DMS 273 (cell line): ENCODE data around the gene ZBTB20.

Experiments used
- DNase-seq: peaks from one replicate; lab custom pipeline; 2025; ENCODE audit not compliant: unreplicated experiment; lab: John Stamatoyannopoulos, UW

Gene ZBTB20

DNA sequence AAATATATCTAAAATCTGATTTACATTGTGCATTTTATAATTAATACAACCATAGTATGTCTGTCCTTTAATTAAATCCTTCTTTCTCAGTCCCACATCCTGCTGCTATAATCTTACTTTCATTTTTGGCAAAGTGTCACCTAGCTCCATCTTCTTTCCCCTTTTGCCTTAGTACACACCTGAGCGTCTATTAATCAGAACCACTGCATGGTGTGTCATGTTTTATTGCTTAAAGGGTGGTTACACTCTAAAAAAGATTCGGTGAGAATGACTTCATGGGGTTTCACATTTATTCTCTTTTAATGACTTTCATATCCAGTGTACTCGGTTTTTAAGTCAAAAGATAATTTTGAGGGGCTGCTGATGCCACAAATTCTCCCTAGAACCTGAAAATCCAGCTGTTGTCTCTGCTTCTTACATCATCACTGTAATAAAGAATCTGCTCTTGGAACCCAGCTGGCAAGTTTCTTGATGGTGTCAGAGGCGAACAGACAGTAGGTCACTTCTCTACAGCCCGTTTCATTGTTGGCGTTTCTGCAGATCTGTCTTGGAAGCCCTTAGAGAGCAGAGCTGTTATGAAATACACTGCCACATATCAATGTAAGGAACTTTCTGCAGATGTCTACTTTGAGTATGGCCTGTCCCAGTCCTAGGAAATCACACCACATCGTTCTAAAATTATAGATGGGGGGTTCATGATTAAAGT is 753.6 kb downstream of the ZBTB20 start:
- DNase-seq: no peak

DNA sequence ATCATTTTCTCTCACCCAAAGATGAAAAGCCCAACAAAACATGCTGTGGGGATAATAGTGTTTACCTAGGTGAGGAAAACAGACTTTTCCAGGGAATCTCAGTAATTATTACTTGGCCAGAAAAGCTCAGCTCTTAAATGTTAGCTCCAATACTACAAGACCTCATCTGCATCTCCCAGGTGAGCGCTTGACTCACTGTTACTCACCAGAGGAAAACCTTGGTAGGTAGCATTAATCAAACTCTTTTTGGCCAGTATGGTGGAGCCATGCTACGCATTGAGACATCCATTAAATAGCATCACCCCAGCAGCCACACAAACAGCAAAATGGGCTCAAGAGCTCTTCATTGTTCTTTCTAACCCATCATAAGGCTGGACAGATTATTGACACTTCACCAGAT is 754.3 kb downstream of the ZBTB20 start:
- no peak for DNase-seq

DNA sequence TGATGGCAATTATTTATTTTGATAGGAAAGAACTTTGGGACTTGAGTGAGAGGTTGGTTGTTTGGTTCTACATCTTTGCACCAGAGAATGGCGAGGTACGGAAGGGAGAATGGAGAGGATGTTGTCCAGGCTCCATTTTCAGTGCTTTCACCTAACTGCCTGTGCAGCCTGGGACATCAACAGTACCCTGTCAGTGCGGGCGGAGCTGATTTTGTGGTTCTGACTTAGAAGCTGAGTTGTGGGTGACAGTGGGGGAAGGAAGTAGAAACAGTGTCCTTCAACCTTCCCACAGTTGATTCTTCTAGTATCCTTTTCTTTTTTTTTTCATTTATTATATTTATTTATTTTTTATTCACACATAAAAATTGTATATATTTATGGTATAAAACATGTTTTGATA is 757.9 kb downstream of the ZBTB20 start:
- DNase-seq: no peak

DNA sequence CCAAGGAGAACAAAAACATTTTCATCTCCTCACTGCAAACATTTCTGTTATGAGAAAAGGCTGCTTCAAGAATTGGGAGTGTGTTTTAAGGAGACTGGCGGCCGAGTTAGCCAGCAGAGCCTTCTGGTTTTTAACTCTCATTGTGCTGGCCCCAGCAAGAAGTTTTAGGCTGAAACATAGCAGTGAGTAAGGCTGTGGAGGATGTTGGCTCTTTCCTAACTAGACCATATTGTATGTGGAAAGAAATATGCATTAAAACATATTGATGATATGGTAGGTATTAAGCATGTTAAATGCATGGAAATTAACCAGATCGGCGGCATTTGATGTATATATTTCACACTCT is 762.6 kb downstream of the ZBTB20 start:
- DNase-seq: no peak

DNA sequence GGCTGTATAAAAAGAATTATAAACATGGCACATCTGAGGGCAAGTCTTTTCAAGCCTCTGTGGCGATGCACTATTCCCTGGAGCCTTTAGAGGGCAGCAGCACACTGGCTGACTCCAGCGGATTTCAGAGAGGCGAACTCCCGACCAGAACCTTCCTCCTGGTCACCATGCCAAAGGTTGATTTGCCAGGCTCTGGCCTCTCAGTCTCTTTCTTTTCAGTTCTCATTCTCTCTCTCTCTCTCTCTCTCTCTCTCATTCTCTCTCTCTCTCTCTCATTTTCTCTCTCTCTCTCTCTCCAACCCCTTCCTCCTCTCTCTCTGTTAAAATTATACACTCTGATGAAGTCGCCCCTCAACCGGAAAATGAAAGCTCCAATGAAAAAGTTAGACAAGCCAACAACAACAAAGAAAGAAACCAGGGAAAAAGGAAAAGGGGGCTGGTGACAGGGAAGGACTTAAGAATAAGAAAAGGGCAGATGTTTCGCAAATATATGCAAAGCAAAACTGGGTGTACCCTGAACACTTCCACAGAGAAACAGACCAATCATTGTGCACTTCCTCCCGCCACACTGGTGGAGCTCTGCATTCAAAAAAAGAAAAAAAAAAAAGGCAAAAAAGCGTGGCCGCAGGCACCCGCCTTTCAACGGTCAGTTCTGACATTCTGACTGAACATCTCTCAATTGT is 763.1 kb downstream of the ZBTB20 start:
- DNase-seq: peak; percentile 92

DNA sequence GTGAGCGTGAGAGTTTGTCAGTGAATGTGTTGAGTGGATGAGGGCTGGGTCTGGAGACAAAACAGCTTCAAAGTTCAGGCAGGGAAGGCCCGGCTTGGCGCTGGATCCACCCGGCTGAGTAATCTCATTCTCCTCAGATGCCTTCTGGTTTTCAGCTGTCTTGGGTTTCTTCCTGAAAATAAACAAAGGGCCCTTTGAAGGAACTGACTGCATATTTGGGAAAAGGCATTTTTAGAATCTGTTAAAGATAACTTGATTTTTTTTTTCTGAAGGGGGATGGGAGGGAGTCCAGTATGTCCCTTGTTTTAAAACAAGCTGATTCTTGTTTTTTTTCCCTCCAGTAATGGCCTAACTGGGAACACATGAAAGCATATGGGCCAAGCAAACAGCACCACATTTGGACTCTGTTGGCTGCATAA is 766.8 kb downstream of the ZBTB20 start:
- DNase-seq: no peak

DNA sequence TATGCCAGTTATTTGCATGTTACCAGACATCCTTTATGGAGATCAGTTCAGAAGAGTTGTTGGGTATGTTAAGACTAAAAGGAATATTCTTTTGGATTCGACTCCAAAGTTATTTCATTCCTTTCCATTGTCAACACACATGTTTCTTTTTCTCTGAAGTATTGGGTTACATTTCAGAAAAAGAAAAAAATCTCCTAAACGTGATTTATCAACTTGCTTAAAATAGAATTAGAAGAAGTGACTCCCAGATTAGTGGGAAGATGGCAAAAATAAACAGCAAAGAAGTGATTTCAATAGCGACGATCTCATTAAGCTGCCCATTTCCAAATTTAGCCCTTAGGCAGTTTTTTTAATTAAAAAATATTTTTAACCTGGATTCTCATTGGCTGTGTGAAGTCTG is 767.8 kb downstream of the ZBTB20 start:
- no peak for DNase-seq

DNA sequence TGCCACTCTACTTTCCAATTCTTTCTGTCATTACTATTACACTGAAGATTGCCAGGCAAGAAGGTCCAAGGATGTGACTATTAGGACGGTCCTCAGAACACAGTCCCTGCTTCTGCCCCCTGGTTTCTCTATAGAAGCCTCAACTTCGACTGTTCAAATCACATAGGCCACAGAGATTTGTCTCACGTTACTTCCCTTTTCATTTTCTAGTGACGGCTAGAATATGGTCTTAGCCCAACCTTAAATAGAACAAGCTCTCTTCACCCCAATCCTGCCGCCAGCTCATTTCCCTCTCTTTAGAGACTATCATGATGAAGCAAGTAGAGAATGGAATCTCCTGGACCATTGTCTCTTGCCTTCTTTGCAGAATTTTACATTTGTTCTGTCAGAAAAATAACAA is 768.3 kb downstream of the ZBTB20 start:
- DNase-seq: no peak

DNA sequence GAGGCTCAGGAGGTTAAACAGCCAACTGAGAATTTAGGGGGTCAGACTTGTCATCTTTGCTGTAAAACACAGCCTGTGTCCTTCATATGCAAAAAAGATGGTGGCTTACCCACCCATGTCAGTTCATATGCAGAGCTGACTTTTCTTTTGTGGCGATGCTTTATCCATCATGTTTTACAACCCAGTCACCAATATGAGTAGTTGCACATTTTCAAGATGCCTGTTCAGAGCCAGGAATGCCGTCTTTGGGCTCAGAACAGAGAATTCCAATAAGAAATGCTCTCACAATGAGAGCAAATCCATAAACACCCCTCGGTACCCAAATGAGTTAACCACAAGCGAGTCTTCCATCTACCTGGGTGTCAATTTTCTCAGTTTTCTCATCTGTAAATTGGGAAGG is 769.7 kb downstream of the ZBTB20 start:
- DNase-seq: no peak

DNA sequence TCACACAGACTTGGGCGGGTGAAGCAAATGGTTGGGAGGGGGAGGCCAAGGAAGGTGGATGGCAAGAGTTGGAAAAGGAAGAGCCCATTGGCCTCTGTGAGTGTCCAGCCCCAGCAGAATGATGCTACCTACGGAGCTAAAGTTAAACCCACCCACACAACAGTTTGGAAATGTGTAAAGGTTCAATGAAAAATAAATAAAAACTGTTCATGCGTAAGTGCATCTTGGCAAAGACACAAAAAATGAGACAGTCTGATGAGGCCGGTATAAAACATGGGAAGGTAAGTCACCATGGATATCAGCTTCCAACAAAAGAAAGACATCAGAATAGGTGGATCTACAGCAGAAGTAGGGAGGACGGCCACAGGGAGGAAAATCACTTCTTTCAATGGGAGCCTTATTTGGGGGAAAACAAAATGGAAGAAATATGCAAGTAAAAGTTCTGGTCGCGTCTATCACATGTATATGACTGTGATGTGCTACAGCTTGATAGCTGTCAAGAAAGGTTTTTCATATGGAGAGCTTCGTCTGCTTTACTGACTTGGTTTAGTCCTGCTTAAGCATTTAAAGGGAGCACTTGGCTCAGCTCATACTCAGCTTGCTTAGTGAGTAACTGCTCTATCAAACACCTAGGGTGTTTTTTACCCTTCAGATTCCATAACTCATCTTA is 770.4 kb downstream of the ZBTB20 start:
- DNase-seq: no peak

DNA sequence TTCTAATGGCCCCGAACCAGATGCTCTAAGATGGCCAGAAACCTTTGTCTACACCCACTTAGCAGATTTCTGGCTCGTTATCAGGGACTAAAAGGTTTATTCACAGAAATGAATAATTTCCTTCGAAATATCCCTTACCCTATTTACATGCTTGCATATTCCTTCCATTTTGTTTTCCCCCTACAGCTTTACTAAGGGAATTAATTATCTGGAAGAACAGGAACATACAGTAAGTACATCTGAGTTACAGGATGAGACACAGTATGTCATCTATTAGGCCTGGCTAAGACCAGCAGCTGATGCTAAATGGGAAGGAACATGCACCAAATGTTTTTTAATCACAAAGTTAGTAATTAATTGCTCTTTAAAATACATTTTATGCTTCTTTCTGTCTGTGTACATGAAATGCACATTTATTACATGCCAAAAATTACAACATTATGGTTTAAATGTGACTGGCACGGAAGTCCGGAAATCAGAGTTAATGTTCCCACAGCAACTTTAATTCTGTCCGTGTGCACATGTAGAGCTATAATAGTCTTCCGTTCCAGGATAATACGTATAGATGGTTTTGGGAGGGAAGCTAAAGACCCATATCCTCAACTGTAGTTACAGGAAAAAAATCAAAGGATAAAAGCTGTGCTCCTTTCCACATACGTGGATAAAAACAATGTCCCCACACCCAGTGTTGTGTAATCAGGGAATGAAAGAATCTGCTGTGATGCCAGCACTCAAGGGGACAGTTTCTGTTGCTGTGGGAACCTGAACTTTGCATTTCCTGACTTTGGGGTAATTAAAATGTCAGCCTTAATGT is 771.3 kb downstream of the ZBTB20 start:
- DNase-seq: no peak

DNA sequence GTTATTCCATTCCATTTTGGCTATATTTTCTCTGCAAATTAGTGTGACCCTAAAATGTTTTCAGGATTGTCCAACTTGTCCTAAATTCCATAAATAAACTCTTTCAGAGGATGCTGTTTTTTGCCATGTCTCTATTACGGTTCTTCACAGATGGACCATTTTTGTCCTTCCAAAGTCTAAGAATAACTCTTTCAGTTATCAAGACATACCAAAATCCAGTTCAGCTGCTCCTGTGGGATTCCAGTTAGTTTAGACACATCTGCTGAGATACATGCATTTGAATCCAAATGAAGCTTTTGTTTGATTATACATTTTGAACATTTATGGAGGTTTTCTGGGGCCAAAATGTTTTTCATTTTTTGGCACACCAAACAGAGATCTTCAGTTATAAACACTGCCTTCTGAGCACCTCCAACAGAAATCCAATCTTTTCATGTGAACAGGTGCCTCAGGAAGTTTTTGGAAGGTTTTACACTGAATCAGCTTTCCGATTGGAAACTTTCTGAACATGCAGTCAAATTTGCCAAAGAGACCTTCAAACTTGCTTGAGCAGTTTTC is 772.6 kb downstream of the ZBTB20 start:
- DNase-seq: no peak

DNA sequence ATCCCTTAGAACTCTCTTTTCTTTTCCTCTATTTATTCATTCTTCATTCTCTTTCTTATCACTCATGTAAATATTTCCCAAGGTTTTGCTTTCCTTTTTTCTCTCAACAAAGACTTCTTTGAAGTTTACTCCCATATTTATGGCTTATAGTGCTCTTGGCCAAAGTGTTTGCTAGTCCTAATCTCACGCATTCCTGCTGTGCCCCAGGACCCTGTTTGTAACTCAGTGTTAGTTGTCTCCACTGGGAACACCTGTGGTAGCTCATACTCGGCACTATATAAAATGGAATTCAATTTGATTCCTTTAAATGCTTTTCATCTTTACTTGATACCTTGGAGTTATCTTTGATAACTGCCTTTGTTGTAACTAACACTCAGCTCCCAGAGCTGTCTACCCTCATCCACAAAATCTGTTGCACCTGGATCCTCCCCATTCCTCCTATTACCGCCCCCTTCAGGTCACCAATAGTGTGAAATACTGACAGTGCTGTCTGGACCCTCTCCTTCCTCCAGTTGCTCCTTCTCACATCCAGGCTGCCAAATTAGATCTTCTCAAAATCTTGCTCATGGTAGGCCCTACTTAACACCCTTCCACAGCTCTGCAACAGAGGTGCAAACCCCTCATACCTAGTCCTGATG is 776.4 kb downstream of the ZBTB20 start:
- DNase-seq: peak; percentile 16

DNA sequence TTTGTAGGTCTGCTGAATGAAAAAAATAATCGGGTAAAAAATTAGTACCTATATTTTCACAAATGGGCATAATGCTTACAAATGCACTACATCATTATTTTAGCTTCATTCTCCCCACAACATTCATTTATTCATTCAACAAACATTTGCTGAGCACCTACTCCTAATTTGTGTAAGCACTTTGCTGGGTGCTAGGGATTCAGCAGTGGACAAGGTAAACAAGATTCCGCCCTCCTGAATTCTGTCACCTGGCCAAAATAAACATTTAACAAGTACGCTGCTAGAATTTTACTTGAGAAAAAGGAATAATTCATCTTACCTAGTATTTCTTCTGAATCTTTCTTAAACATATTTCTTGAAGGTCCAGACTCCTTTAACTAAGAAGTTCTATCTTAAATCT is 781.2 kb downstream of the ZBTB20 start:
- no peak for DNase-seq

DNA sequence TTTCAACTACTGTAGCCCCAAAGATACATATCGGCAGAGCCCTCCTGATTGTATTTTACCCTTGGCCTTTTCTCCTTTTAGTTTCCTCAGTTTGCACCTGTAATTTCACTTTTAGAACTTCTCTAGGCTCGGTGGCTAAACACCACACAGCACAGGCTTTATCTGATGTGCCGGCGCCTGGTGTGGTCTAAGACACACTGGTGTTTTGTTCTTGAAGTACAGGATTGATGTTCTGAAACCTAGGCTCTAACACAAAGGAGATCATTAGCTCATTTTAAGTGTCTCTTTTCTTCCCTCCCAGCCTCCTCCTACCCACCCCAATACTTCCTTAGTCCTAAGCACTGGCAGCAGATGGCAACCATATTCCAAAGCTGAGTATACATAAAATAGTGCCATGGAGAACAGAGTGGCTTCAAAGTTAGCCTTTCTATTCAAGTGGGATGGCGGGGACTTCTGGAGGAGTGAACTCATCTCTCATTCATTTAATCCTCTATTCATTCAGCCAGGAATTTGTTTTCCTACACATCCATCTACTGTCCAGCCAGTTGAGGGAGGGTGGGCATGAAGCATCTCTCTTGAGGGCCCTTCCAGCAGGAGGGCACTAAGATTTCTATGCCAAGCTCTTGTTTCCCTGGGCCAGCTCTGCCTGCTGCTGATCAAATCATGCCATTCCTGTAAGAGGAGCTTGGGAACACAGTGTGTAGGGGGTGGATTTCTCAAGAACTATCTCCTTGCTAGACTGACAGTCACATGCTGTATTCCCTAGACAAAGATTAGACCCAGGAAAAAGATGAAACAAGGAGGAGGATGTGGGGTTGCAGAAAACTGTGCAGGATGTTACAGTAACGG is 782.1 kb downstream of the ZBTB20 start:
- DNase-seq: no peak

DNA sequence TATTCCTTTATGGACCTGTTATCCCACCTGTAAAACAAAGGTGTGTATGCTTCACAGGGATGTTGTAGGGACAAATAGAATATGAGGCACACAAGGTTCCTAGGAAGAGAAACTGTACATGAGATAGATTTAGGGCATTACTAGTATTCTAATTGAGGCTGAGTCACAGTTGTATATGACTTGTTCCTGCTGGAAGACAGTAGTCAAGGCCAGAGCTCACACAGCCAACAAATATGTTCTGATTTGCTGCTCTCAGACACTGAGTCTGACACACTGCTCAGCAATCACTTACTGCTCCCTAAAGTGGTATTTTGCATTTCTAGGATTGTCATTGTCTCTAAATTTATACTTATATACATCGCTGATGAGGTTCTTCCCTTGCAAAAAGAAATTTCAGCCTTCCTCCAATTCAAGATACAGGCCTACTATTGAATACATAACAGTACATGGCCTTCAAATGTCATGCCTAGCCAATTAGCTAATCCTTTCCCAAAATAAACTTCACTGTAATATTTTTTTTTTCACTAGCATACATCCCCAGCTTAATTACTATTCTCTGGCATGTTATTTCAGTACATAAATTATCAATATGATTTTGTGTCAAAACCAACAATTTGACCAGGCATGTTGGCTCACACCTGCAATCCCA is 783.4 kb downstream of the ZBTB20 start:
- DNase-seq: no peak

DNA sequence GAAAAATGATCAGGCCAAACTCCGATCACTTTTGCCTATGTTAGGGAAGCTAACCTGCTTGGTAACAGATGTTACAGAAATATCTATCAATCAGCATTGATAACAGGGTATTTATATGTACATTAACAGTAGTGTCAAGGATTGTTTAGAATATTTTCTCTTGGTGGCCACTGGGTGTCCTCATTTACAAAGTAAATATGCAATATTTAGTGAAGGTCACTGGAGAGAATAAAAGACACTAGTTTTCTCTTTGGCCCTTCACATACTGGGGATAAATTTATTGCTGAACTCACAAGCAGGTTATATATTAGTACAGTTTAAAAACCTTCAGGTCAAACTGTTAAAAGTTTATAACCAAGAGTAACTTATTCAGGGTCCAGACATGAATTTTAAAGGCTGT is 784.3 kb downstream of the ZBTB20 start:
- DNase-seq: peak; percentile 58

DNA sequence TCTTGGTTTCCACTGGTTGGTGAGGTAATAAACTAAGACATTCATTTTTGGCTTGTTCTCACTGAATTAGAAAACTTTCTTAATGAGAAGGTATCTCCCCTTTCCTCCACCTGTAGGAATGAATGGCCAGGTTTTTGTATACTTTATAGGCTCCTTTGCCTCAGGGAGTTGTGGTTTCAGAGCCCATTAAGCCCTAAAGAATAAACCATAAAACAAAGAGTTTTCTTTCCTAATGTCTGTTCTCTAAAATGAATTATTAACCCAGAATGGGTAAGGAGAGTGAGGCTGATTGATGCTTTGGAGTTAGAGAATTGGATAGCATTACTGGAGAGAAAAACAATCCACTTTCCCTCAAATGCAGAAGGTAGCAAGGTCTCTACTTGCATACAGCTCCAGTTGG is 785.7 kb downstream of the ZBTB20 start:
- DNase-seq: no peak

DNA sequence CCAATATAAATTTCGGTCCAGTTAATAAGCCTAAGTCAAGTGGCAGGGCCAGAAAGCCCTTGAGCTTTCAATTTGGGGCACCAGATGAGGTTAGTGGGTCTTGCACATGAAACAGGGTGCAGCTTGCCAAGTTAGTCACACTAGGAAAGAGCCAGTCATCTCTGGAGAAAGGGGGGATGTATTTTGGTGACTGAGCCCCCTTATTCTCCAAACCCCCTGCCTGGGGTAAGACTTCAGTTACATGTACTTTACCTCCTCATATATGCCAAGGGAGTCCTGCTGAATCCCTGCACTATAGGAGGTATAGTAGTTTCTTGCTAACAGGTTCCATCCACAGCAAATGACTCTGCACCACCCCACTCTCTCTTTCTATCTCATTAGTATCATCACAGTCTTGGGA is 790.6 kb downstream of the ZBTB20 start:
- DNase-seq: no peak
